H54 (cell line): ENCODE measurements around the gene ABTB2.
A peak's percentile ranks its signal among the peaks of the same experiment; 100 is the strongest.

Source experiments
- DNase-seq: peaks from one replicate; pipeline ENCODE4 v3.0.0; 2011; ENCODE audit warnings: low spot score, mixed read lengths; ENCODE audit not compliant: insufficient read length
- FAIRE-seq: peaks from 3 replicates; lab custom pipeline; 2011; peaks lifted over from hg19 to GRCh38; lab: Jason Lieb, UNC
- POLR2A ChIP-seq: IDR thresholded peaks from 2 replicates; pipeline ENCODE4 v1.6.1; 2011; ENCODE audit warnings: low read depth, mild to moderate bottlenecking, low read length

ABTB2 gene

DNA sequence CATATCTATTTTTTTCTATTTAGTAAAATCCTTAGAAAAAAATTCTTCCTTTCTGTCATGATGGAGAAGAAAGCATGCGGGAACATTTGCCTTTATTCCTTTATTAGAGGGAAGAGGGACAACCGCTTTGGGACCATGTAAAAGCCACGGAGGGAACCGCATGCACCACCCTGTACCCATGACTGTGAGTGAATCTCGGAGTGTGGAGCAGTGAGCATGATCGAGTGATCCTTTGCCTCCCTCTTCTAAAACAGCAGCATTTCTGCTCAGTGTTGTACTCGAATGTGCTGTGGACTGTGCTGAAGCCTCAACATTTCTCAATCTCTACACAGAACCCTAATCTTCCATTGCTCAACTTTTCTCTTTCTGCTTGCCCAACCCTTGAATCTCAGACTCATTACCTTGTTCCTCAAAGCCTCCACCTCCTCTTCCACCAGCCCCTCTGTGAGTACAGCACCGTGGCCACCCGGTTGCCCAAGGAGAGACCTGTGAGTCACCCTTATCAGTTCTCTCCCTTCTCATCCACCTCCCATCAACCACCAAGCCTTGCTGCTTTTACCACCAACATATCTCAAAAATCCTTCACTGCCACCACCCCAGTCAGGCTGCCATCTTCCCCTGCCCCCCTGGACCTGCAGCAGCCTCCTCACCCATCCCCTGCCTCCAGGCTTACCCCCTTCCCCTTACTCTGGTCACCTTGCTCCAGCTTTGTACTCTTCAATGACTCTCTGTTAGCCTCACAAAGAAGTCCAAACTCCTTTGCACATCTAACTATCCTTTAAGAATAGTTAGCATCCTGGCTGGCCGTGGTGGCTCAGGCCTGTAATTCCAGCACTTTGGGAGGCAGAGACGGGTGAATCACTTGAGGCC, 149.3 kb downstream of the ABTB2 start:
- no peak for TF ChIP-seq POLR2A
- FAIRE-seq: no peak
- DNase-seq: no peak

DNA sequence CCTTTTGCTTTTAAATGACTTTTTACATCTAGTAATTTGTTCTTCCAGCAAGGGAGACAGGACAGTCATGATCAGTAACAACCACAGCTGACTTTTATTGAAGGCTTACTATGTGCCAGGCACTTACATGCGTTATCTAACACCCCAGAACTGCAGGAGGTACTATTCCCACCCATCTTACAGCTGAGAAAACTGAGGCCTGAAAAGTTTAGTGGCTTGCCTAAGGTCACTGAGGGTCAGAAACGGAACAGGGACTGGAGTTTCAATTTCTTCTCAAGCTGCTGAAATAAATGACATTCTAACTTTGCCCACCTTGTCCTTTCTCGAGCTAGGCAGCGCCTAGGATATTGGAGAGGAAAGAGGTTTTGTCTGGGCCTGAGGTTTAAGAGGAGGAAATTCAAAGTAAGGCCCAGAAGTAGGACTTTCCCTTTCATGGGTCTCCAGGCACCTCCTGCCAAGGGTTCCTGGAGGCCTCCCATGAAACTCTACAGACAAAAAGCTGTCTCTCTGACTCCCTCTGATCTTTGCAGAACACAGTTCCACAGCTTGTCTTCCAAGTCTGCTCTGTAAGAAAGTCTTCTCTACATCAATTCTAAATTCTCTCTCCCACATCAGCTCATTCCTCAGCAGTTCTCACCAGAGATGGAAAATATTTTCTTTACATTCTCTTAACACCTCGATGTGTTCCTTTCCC, 150.2 kb downstream of the ABTB2 start:
- DNase-seq (no peak), FAIRE-seq (no peak)
- no peak for TF ChIP-seq POLR2A

DNA sequence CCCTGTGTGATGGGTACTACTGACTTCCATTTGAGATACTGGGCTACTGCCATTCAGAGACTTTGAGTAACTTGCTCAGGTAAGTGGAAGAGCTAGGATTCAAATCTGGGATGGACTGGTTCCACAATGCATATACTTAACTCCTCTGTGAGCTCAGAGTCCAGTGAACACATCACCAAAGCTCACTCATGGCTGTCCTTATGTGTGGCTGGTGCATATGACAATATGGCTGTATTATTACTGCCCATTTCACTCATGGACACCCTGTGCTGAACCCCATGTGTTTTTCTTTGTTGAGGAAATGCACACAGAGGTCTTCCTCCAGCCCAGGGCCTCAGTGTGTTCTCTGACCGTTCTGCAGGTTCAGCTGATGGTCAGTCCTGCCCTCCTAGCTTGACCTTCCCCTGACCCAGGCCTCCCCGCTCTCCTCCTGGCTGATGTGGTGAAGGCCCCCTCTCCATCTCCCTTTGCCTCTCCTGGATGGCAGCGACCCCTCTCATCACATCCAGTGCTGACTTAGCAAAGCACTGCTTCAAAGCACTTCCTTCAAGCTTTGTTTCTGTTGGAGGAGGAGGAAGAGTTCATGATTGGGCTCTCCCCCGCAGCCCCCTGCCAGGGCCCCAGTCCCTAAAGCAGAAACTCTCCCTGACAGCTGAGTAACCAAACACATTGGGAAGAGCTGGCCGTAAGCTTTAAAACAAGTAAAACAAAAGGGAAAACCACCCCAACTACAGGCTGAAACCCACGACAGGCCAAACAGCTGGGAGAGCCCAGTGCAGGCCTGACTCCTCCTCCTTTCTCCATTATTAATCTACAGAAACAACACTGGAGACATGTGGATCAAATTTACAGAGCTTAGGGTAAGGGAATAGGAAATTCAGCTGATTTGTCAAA, 151.2 kb downstream of the ABTB2 start:
- FAIRE-seq: no peak
- TF ChIP-seq POLR2A: no peak
- no peak for DNase-seq

DNA sequence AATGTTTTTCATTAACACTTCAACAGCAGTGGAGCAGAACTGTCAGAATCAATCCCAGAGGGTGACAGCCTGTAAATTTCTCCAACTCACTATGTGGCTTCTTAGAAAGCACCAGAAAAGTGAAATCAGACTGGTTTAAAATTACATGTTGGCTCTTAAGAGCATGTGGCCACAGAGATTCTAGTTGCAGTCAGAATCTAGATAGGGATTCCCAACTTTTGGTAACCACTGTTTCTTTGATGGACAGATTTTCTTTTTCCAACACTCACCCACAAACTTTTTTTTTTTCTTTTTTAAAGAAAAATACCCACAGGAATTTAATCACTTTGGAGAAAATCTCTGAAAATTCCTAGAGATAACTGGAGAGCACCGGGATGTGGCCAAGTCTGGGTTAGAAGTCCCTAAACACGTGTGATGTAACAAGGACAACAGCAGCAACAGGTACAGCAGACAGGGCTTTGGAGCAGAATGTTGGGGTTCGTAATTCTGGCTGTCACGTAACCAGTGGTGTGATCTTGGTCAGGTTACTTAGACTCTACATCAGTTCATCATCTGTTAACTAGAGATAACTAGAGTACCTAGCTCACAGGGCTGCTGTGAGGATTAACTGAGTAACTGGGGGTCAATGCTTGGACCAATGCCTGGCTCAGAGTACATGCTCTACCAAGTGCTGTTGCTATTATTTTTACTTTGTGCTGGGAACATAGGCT, 152.3 kb downstream of the ABTB2 start:
- no peak for TF ChIP-seq POLR2A
- DNase-seq (no peak), FAIRE-seq (no peak)

DNA sequence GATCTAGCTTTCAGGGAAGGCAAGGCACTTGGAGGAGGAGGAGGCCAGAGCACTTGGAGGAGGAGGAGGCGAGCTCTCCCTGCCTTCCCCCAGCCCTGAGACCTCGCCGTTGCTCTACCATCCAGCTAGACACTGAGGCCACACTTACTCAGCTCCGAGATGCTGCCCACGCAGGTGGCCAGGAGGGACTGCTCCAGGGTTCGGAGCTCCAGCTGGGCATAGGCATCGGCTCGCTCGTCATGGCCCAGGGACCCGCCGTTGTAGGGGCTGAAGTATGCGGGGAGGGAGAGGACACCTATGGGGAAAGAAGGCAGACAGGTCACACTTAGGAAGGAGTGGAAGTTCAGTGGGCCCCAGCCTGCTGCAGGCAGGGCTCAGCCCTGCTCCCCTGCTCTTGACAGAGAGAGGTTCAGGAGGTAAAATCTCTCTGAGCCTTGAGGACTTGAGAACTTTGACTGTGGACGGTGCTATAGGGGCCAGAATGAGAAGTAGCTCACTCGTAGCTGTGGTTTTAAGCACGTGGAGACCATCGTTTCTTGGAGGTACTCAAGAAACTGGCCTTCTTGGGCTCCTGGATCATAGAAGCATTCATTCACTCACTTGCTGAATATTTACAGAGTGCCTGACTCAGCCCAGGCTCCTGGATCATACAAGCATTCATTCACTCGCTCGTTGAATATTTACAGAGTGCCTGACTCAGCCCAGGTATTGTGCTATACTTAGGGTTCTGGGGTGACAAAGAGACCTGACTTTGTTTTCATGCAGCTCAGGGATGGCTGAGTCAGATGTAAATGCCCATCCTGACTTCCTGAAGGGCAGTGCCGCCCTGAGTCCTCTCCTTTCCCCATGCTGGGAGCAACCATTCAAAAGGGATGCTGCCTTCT, 153.2 kb downstream of the ABTB2 start:
- FAIRE-seq (peak; percentile 85), DNase-seq (peak; percentile 84)
- TF ChIP-seq POLR2A: no peak

DNA sequence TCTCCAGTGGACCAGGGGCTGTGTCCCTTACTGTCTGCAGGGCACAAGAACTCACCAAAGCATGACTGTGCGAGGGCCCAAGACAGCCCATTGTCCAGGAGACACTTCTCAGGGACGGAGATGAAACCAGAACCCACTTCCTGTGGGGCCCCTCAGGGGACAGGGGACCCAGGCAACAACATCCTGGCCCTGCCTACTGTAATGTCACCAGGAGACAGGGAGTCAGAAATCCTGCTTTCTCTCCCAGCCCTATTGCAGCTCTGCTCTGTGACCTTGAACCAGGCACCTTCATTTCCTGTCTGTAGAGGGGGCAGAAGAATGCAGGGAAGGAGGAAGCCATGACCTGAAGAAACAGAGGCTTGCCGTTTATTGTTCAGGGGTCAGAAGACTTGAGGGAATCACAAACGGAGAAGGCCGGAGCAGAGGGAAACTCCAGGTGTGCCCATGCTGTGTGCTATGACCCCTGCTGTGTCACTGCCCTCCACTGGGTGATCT, 154.4 kb downstream of the ABTB2 start:
- no peak for DNase-seq
- TF ChIP-seq POLR2A: no peak
- no peak for FAIRE-seq

DNA sequence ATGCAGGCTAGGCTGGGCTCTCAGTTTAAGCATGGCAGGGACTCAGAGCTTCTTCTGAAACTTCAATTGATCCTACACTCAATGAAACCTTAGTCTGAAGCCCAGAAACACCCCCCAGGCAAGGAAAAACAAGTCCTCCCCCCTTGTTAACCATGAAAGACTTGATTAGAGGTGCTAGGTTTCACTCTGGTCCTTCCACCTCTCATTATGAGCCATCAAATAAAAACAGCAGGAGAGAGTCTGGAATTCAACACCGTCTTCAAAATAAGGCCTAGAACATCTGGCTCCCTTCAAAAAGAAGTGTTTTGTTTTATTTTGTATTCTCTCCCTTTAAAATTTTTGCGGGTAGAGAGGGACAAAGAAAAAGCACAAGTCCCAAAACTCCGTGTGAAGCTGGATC, 156.7 kb downstream of the ABTB2 start:
- TF ChIP-seq POLR2A: no peak
- FAIRE-seq: no peak
- DNase-seq: no peak

DNA sequence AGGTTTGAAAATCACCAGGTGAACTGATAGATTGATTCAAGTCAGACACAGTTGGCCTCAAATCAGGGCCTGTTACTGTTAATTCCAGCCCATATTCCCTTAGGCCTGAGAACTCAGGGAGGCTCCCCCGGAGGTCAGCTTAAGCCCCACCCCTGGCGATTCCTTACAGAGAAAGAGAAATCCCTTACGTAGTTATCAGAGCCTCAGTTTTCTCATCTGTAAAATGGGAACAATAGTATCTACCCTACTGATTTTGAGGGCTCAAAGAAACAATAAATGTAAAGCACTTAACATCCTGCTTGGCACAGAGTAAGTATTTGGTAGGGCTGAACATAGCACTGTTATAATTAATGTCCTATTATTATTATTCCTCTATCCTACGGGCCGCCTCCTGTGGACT, 158.3 kb downstream of the ABTB2 start:
- DNase-seq: no peak
- TF ChIP-seq POLR2A: no peak
- no peak for FAIRE-seq

DNA sequence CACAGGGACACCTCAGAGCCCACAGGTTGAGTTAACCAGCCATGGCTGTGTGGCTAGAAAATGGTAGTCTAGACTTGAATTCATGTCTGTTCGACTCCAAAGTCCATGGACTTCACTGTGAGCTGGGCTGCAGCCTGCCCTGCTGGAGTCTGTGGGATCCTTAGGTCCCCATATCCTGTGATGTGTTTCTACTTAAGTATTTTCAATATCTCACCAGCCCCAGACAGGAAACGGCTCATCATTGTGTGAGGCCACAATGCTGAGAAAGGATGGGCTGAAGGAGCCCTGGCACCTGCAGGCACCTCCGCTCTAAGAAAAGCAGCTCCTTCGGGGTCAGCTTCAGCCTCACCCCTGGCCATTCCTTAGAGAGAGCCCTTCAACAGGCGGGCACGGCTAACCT, 159.3 kb downstream of the ABTB2 start:
- no peak for DNase-seq
- no peak for TF ChIP-seq POLR2A
- no peak for FAIRE-seq

DNA sequence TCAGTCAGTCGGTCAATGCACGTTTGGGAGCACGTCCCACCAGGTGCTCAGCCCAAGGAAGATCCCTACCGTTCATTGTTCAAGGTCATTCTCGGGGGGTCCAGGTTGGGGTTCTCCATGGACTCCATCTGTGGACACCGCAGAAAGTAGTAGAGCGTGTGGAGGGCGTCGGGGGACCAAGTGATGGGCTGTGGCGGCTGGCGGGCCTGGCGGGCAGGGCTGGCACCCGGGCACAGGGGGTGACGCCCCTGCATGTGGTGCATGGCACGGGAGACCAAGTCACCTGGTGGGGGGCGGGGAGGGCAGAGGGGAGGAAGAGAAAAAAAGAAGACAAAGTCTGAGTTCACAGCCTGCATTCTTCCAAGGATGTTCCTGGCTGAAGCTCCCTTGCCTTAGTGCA, 160.6 kb downstream of the ABTB2 start:
- FAIRE-seq (no peak), DNase-seq (no peak)
- no peak for TF ChIP-seq POLR2A

DNA sequence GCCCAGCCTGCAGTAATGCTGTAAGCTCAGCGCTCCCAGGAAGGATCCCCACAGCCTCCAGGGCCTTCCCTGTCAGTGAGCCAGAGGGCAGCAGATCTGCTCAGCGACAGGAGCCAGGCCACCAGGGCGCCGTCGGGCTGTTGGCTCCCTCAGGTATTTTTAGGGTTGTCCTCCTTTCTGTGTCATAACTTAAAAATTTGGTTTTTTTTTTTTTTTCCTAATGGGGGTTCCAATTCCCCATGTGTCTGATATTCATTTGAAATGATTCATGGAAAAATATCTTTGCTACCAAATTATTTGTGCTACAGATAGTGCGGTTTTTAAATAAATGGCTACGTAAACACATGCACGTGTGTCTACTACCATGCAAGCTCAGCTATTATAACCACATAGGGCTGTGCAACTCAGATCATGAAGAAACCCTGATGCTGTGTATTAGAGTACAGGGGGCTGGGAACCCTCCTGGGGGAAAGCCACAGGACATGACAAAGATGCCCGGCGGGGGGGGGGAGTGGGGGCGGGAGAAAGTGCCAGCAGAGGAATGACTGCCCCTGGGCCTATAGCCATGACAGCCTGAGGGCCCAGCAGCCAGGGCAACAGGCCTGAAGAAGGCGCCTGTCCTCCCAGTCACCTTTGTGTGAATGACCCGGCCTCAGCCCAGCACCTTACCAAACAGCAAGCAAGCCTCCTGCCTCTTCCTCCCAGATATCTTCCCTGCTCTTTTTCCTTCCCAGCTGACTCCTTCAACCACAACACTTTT, 163.1 kb downstream of the ABTB2 start:
- TF ChIP-seq POLR2A: no peak
- FAIRE-seq: no peak
- DNase-seq: no peak
